ENCODE measurements around the gene RAD51. TPM values are rescaled to one million over a fixed set of nuclear protein-coding genes. Genes with fewer than 3 reads are reported as not detected.

RAD51 gene
- total and polyA plus RNA-seq, 2 donors (not counting 3 experiments of a cell fraction or from before 2014, with no cell fraction given), result 11.1 to 30.9 TPM

- Histone ChIP-seq H2AFZ (ENCODE audit: low read depth, low read length) (no peak overlapping the region), H4K20me1 (replicated peaks; ENCODE audit: control insufficient read depth, extremely low read depth, insufficient read depth, low read length) (no peaks in the 10 kb centered on the region), H3K36me3 (ENCODE audit: control insufficient read depth in 2 of 2, extremely low read depth in 1 of 2, insufficient read depth in 2 of 2, low read length in 2 of 2) (no peaks in the 10 kb centered on the region), H3K9me1 (replicated peaks; ENCODE audit: control insufficient read depth, extremely low read depth, insufficient read depth, low read length) (no peaks in the 10 kb centered on the region), H3K27ac (ENCODE audit: insufficient read depth, low read depth, low read length) (no peak overlapping the region), H3K9me3 (replicated peaks; ENCODE audit: control insufficient read depth, insufficient read depth, low read length) (no peaks in the 10 kb centered on the region), H3K79me2 (ENCODE audit: control insufficient read depth, insufficient read depth, low read length) (peaks cover 12% of the 10 kb centered on the region), H3K9ac (replicated peaks; ENCODE audit: extremely low read depth, insufficient read depth, low read length) (no peak overlapping the region), H3K4me2 (ENCODE audit: insufficient read depth, low read length) (no peak overlapping the region), H3K27me3 (ENCODE audit: control insufficient read depth in 2 of 2, insufficient read depth in 2 of 2, low read length in 2 of 2) (no peaks in the 10 kb centered on the region), H3K4me1 (ENCODE audit: control insufficient read depth, extremely low read depth, insufficient read depth, low read length) (peaks cover 12% of the 10 kb centered on the region), H3K4me3 (replicated peaks in 1 of 3; ENCODE audit: insufficient read depth in 1 of 3, low read depth in 1 of 3, low read length in 3 of 3) (no peak overlapping the region)
- POLR2A ChIA-PET, result no interaction called here
- CTCF ChIA-PET, result no interaction called here
- TF ChIP-seq MAX (IDR thresholded peaks at IDR 0.05; ENCODE audit: insufficient read depth, insufficient read length), result no peak
- TF ChIP-seq FOS (IDR thresholded peaks at IDR 0.05; ENCODE audit: borderline replicate concordance, insufficient read depth, low read length), result no peak
- TF ChIP-seq POLR2A (IDR thresholded peaks at IDR 0.05; ENCODE audit: low read depth, low read length), result no peak
- TF ChIP-seq JUN (IDR thresholded peaks at IDR 0.05; ENCODE audit: borderline replicate concordance, insufficient read depth, insufficient read length, low read depth), result no peak
- no peak for TF ChIP-seq POLR2AphosphoS5 (IDR thresholded peaks at IDR 0.05; ENCODE audit: insufficient read depth, low read depth, low read length)
- BruUV-seq (replicated peaks), result no TSS peak
- intact Hi-C loops (cut with micrococcal nuclease), result no loop called here
- dilution Hi-C loops (cut with MboI; ENCODE audit: extremely low pct_ligation_motif_present, low sequenced_read_pairs), result no loop called here
- FAIRE-seq (no peak), DNase-seq (ENCODE audit: low read depth, low spot score) (no peak)
These were observed 3.2 kb upstream of the RAD51 start for GRCh38 chr15:40691737-40692136.

GRCh38 chr15:40693904-40694687 lies 878 bp upstream of the RAD51 start:
- H2AFZ ChIP-seq (ENCODE audit: low read depth, low read length), result peak overlapping the region; percentile 92
- H3K4me1 ChIP-seq (ENCODE audit: control insufficient read depth, extremely low read depth, insufficient read depth, low read length), result peaks cover 13% of the 10 kb centered on the region
- peak; percentile 70 for FAIRE-seq
- H3K27me3 ChIP-seq (ENCODE audit: control insufficient read depth in 2 of 2, insufficient read depth in 2 of 2, low read length in 2 of 2), result no peaks in the 10 kb centered on the region
- H3K9me3 ChIP-seq (replicated peaks; ENCODE audit: control insufficient read depth, insufficient read depth, low read length), result no peaks in the 10 kb centered on the region
- DNase-seq (ENCODE audit: low read depth, low spot score), result no peak
- POLR2A ChIA-PET, result interaction anchor here (0.5 to 1.2 kb wide), 4 partner anchors 14 to 113 kb away, joined by 3 to 7 read pairs (median 5); partner anchors contain the start of genes DNAJC17 and ZFYVE19
- BruUV-seq (replicated peaks), result no TSS peak
- H3K9me1 ChIP-seq (replicated peaks; ENCODE audit: control insufficient read depth, extremely low read depth, insufficient read depth, low read length), result no peaks in the 10 kb centered on the region
- H3K36me3 ChIP-seq (ENCODE audit: control insufficient read depth in 2 of 2, extremely low read depth in 1 of 2, insufficient read depth in 2 of 2, low read length in 2 of 2), result no peaks in the 10 kb centered on the region
- H3K4me3 ChIP-seq (replicated peaks in 1 of 3; ENCODE audit: insufficient read depth in 1 of 3, low read depth in 1 of 3, low read length in 3 of 3), result peak overlapping the region; percentile 69 to 96 (median 92)
- CTCF ChIA-PET, result interaction anchor here (0.7 to 2.0 kb wide), 16 partner anchors 9 to 325 kb away, joined by 3 to 10 read pairs (median 4); partner anchors contain the start of genes CCDC32 and VPS18
- H3K9ac ChIP-seq (replicated peaks; ENCODE audit: extremely low read depth, insufficient read depth, low read length), result peak overlapping the region; percentile 91
- H3K27ac ChIP-seq (ENCODE audit: insufficient read depth, low read depth, low read length), result peak overlapping the region; percentile 86
- peaks cover 20% of the 10 kb centered on the region for H3K79me2 ChIP-seq (ENCODE audit: control insufficient read depth, insufficient read depth, low read length)
- no peaks in the 10 kb centered on the region for H4K20me1 ChIP-seq (replicated peaks; ENCODE audit: control insufficient read depth, extremely low read depth, insufficient read depth, low read length)
- peak overlapping the region; percentile 82 for H3K4me2 ChIP-seq (ENCODE audit: insufficient read depth, low read length)
- dilution Hi-C loops (cut with MboI; ENCODE audit: extremely low pct_ligation_motif_present, low sequenced_read_pairs), result no loop called here
- no peak for TF ChIP-seq FOS (IDR thresholded peaks at IDR 0.05; ENCODE audit: borderline replicate concordance, insufficient read depth, low read length)
- intact Hi-C loops (cut with micrococcal nuclease), result loop anchor here (1.0 to 2.0 kb wide), 3 partner anchors 15 to 113 kb away; partner anchors contain the start of genes DNAJC17, RMDN3 and ZFYVE19
